CD4-positive, CD25-positive, alpha-beta regulatory T cell (primary cell): ENCODE data around the gene KIF3B. TPM values are rescaled to one million over a fixed set of nuclear protein-coding genes. Genes with fewer than 3 reads are reported as not detected.
A peak's percentile ranks its signal among the peaks of the same experiment; 100 is the strongest.
"Not testable (repeated sequence)": the region's sequence is repeated elsewhere in the genome, so short reads cannot be mapped to it uniquely, and the experiment has no call there.

ENCODE experiments used
- ATAC-seq, 2 donors: fragments of 150-1000 bp; cut with Tn5 transposase; one replicate each; pipeline ENCODE4 v1.10.0; 2021; ENCODE audit warnings: low read depth in 2 of 2, moderate number of reproducible peaks in 2 of 2, moderate library complexity in 1 of 2
- DNase-seq, 3 donors: peaks; one replicate each; pipeline versions ENCODE4 v3.0.0 to v3.0.0-alpha.2; 2012 to 2022; ENCODE audit warnings: mixed read lengths in 1 of 3
- H3K27ac ChIP-seq: one replicate; pipeline ENCODE4 v1.7.0; 2013; ENCODE audit warnings: mild to moderate bottlenecking, low read length; ENCODE audit not compliant: insufficient read depth, poor library complexity, severe bottlenecking
- H3K27me3 ChIP-seq: one replicate; pipeline ENCODE4 v1.7.0; 2013; ENCODE audit warnings: low read length; ENCODE audit not compliant: control insufficient read depth, insufficient read depth
- H3K36me3 ChIP-seq: one replicate; pipeline ENCODE4 v1.7.0; 2013; ENCODE audit warnings: mild to moderate bottlenecking, low read length, moderate library complexity; ENCODE audit not compliant: control insufficient read depth, insufficient read depth
- H3K4me1 ChIP-seq: 2 replicates; pipeline ENCODE4 v1.7.0; 2013; ENCODE audit warnings: mild to moderate bottlenecking, low read length; ENCODE audit not compliant: insufficient read depth, control insufficient read depth, poor library complexity, severe bottlenecking
- H3K4me3 ChIP-seq: one replicate; pipeline ENCODE4 v1.7.0; 2013; ENCODE audit warnings: low read depth, mild to moderate bottlenecking, low read length, moderate library complexity
- H3K9me3 ChIP-seq, 2 experiments: 1 replicate in 1 of 2; 2 replicates in 1 of 2; pipeline ENCODE4 v1.7.0; 2013; ENCODE audit warnings: low read length in 2 of 2, mild to moderate bottlenecking in 1 of 2, moderate library complexity in 1 of 2; ENCODE audit not compliant: control insufficient read depth in 2 of 2
- H3K27ac Mint-ChIP-seq, 3 donors: one replicate each; pipeline ENCODE4 v1.8.0; 2020 to 2022; ENCODE audit warnings: mild to moderate bottlenecking in 3 of 3, mixed read lengths in 3 of 3, moderate library complexity in 2 of 3
- H3K27me3 Mint-ChIP-seq: one replicate; pipeline ENCODE4 v1.8.0; 2022; ENCODE audit warnings: mild to moderate bottlenecking, mixed read lengths
- H3K36me3 Mint-ChIP-seq: one replicate; pipeline ENCODE4 v1.8.0; 2020; ENCODE audit warnings: mixed read lengths
- H3K4me1 Mint-ChIP-seq, 4 donors: one replicate each; pipeline ENCODE4 v1.8.0; 2020 to 2022; ENCODE audit warnings: mixed read lengths in 4 of 4, mild to moderate bottlenecking in 1 of 4
- H3K4me3 Mint-ChIP-seq, 4 donors: one replicate each; pipeline ENCODE4 v1.8.0; 2020 to 2022; ENCODE audit warnings: mild to moderate bottlenecking in 4 of 4, mixed read lengths in 4 of 4, moderate library complexity in 3 of 4
- H3K9me3 Mint-ChIP-seq, 7 donors: one replicate each; pipeline ENCODE4 v1.8.0; 2020 to 2022; ENCODE audit warnings: mixed read lengths in 7 of 7, mild to moderate bottlenecking in 3 of 7, moderate library complexity in 2 of 7
- polyA plus RNA-seq, 4 donors: library from polyadenylated mRNA; unstranded; fragments of 300-500 nt; fragmentation: Illumina TruSeq; gene quantifications; one replicate each; pipeline ENCODE4 v1.2.3, GENCODE V29; 2021
- total RNA-seq: library from RNA; stranded (reverse); gene quantifications from one replicate; pipeline ENCODE4 v1.2.3, GENCODE V29; 2022

The KIF3B gene
- total and polyA plus RNA-seq, 5 donors from 2014 or later = 1.8 to 19.6 (median 2.9) TPM

DNA sequence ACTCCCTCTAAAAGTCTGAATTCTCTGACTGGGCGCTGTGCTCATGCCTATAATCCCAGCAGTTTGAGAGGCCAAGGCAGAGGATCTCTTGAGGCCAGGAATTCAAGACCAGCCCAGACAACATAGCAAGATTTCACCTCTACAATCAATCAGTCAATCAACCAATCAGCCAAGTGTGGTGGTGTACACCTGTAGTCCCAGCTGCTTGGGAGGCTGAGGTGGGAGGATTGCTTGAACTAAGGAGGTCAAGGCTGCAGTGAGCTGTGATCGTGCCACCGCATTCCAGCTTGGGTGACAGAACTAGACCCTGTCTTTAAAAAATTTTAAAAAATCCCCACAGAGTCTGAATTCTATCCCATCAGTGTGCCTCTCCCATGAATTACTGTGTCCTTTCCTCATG, 37.9 kb downstream of the KIF3B start:
- Histone ChIP-seq H3K4me3 (no peak overlapping the region), H3K27ac (no peak overlapping the region), H3K36me3 (peaks cover 46% of the 10 kb centered on the region), H3K27me3 (no peaks in the 10 kb centered on the region), H3K9me3 (no peaks in the 10 kb centered on the region), H3K4me1 (no peaks in the 10 kb centered on the region)
- peaks cover 51% of the 10 kb centered on the region for H3K36me3 Mint-ChIP-seq
- peaks cover 3 to 19% (median 15%) of the 10 kb centered on the region in 4 donors for H3K4me1 Mint-ChIP-seq
- DNase-seq (no peak), ATAC-seq (no peak)
- H3K4me3 Mint-ChIP-seq = no peak overlapping the region
- no peaks in the 10 kb centered on the region for H3K9me3 Mint-ChIP-seq
- no peaks in the 10 kb centered on the region for H3K27me3 Mint-ChIP-seq
- peak overlapping the region in 1 of 3 donors; percentile 89 for H3K27ac Mint-ChIP-seq

DNA sequence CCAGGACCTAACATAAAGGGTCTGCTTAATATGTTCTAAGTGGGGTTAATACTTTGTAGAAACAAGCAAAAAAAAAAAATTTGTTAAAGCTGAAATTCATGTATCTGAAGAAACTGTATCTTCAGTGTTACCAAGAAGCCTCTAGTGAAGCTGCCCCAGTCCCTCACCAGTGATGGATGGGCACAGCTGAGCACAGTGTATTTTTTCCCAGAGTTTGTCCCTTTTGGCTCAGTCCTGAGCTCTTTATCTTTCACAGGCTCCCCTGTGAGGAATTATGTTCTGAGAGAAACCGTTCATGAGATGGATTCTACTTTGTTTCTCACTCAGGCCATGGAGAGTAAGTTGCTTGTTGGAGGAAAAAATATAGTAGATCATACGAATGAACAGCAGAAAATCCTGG, 38.4 kb downstream of the KIF3B start:
- DNase-seq (no peak), ATAC-seq (no peak)
- Histone ChIP-seq H3K27ac (no peak overlapping the region), H3K4me1 (no peaks in the 10 kb centered on the region), H3K4me3 (no peak overlapping the region), H3K36me3 (peaks cover 42% of the 10 kb centered on the region), H3K27me3 (no peaks in the 10 kb centered on the region), H3K9me3 (no peaks in the 10 kb centered on the region)
- no peaks in the 10 kb centered on the region for H3K27me3 Mint-ChIP-seq
- H3K36me3 Mint-ChIP-seq = peaks cover 51% of the 10 kb centered on the region
- peaks cover 8 to 17% (median 13%) of the 10 kb centered on the region in 4 donors for H3K4me1 Mint-ChIP-seq
- peak overlapping the region in 2 of 3 donors; percentile 72 to 76 for H3K27ac Mint-ChIP-seq
- no peaks in the 10 kb centered on the region for H3K9me3 Mint-ChIP-seq
- no peak overlapping the region for H3K4me3 Mint-ChIP-seq

DNA sequence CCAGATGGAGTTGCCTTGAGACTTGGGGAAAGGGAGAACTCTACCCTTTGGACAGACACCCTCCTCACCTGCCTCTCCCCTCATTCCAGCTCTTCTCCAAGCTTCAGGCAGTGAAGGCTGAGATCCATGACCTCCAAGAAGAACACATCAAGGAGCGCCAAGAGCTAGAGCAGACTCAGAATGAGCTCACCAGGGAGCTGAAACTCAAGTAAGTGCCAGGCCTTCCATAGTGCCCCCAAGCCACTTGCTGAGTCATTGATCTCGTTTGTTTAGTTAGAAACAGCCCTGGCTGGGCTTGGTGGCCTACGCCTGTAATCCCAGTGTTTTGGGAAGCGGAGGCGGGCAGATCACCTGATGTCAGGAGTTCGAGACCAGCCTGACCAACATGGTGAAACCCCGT, 39.2 kb downstream of the KIF3B start:
- DNase-seq (no peak), ATAC-seq (no peak)
- no peaks in the 10 kb centered on the region for H3K4me1 ChIP-seq
- Mint-ChIP-seq H3K4me1 (peaks cover 8 to 17% (median 14%) of the 10 kb centered on the region in 4 donors), H3K36me3 (peaks cover 53% of the 10 kb centered on the region), H3K4me3 (no peak overlapping the region), H3K27me3 (no peaks in the 10 kb centered on the region), H3K9me3 (no peaks in the 10 kb centered on the region), H3K27ac (peak overlapping the region in 2 of 3 donors; percentile 72 to 76)
- H3K27me3 ChIP-seq = no peaks in the 10 kb centered on the region
- no peak overlapping the region for H3K4me3 ChIP-seq
- peaks cover 42% of the 10 kb centered on the region for H3K36me3 ChIP-seq
- H3K27ac ChIP-seq = no peak overlapping the region
- no peaks in the 10 kb centered on the region for H3K9me3 ChIP-seq

DNA sequence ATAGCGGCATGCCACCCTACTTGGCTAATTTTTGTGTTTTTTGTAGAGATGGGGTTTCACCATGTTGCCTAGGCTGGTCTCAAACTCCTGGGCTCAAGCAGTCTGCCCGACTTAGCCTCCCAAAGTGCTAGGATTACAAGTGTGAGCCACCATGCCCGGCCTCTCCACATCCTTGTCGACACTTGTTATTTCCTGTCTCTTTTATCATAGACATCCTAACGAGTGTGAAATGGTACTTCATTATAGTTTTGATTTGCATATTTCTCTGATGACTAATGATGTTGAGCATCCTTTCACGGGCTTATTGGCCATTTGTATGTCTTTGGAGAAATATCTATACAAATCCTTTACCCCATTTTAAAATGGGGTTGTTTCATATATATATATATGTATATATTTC, 41.6 kb downstream of the KIF3B start:
- ATAC-seq = peak; percentile 42 to 43
- H3K27ac Mint-ChIP-seq = peak overlapping the region in 1 of 3 donors; percentile 59
- Histone ChIP-seq H3K9me3 (no peaks in the 10 kb centered on the region), H3K27me3 (no peaks in the 10 kb centered on the region), H3K4me3 (no peak overlapping the region), H3K36me3 (peaks cover 35% of the 10 kb centered on the region), H3K4me1 (no peaks in the 10 kb centered on the region), H3K27ac (no peak overlapping the region)
- no peak overlapping the region for H3K4me3 Mint-ChIP-seq
- H3K4me1 Mint-ChIP-seq = peaks cover 0 to 8% (median 6%) of the 10 kb centered on the region in 4 donors
- H3K36me3 Mint-ChIP-seq = peaks cover 43% of the 10 kb centered on the region
- H3K9me3 Mint-ChIP-seq = no peaks in the 10 kb centered on the region
- DNase-seq = peak in 1 of 3 donors; percentile 57
- H3K27me3 Mint-ChIP-seq = no peaks in the 10 kb centered on the region

DNA sequence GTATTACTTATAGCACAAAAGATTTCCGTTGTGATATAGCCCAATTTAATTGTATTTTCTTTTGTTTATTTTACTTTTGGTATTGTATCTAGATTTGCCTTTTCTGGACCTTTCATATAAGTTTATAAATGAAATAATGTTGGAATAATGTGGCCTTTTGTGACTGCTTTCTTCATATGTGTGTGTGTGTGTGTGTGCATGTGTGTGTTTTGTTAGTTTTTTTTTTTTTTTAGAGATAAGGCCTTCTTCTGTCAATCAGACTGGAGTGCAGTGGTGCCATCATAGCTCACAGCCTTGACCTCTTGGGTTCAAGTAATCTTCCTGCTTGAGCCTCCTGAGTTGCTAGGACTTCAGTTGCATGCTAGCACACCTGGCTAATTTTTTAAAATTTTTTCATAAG, 42.9 kb downstream of the KIF3B start:
- H3K4me3 Mint-ChIP-seq = no peak overlapping the region
- ATAC-seq = no peak
- peaks cover 35% of the 10 kb centered on the region for H3K36me3 Mint-ChIP-seq

DNA sequence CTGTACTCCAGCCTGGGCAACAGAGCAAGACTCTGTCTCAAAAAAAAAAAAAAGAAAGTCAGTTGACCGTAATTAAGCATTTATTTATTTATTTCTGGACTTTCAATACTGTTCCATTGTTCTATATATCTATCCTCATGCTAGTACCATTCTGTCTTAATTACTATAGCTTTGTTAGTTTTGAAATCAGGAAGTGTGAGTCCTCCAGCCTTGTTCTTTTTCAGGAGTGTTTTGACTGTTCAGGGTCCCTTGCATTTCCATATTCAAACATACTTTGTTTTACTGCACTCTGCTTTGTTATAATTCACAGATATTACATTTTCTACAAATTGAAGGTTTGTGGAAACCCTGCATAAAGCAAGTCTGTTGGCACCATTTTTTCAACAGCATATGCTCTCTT, 43.9 kb downstream of the KIF3B start:
- no peak for ATAC-seq
- H3K36me3 ChIP-seq = peaks cover 20% of the 10 kb centered on the region
- no peak overlapping the region for H3K27ac Mint-ChIP-seq

More for the DNA sequence above, 42.9 kb downstream of the KIF3B start:
- Mint-ChIP-seq H3K9me3 (no peaks in the 10 kb centered on the region), H3K27me3 (no peaks in the 10 kb centered on the region), H3K4me1 (peaks cover 0 to 8% (median 3%) of the 10 kb centered on the region in 4 donors), H3K27ac (peak overlapping the region in 2 of 3 donors; percentile 31 to 79)
- H3K27ac ChIP-seq = no peak overlapping the region
- DNase-seq = no peak
- no peaks in the 10 kb centered on the region for H3K4me1 ChIP-seq
- H3K36me3 ChIP-seq = peaks cover 30% of the 10 kb centered on the region
- no peak overlapping the region for H3K4me3 ChIP-seq
- no peaks in the 10 kb centered on the region for H3K27me3 ChIP-seq
- no peaks in the 10 kb centered on the region for H3K9me3 ChIP-seq

DNA sequence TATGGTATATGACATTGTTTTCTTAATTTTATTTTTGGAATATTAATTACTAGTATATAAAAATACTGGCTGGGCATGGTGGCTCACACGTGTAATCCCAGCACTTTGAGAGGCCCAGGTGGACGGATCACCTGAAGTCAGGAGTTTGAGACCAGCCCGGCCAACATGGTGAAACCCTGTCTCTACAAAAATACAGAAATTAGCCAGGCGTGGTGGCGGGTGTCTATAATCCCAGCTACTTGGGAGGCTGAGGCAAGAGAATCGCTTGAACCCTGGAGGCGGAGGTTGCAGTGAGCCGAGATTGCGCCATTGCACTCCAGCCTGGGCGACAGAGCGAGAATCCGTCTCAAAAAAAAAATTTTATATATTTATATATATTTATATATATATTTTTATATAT, 44.8 kb downstream of the KIF3B start:
- not testable (repeated sequence) for ATAC-seq, H3K27me3 Mint-ChIP-seq, H3K4me3 Mint-ChIP-seq, DNase-seq, H3K27me3 ChIP-seq, H3K9me3 ChIP-seq, H3K27ac Mint-ChIP-seq, H3K27ac ChIP-seq, H3K4me1 Mint-ChIP-seq, H3K4me3 ChIP-seq, H3K4me1 ChIP-seq, H3K9me3 Mint-ChIP-seq
- H3K36me3 ChIP-seq = peaks cover 16% of the 10 kb centered on the region
- H3K36me3 Mint-ChIP-seq = peaks cover 31% of the 10 kb centered on the region

More for the DNA sequence above, 43.9 kb downstream of the KIF3B start:
- H3K4me3 ChIP-seq = no peak overlapping the region
- H3K9me3 ChIP-seq = no peaks in the 10 kb centered on the region
- H3K4me1 Mint-ChIP-seq = peaks cover 0 to 8% (median 3%) of the 10 kb centered on the region in 4 donors
- DNase-seq = no peak
- no peak overlapping the region for H3K4me3 Mint-ChIP-seq
- no peaks in the 10 kb centered on the region for H3K27me3 ChIP-seq
- H3K36me3 Mint-ChIP-seq = peaks cover 31% of the 10 kb centered on the region
- H3K4me1 ChIP-seq = no peaks in the 10 kb centered on the region
- H3K27me3 Mint-ChIP-seq = no peaks in the 10 kb centered on the region
- H3K9me3 Mint-ChIP-seq = no peaks in the 10 kb centered on the region
- no peak overlapping the region for H3K27ac ChIP-seq

DNA sequence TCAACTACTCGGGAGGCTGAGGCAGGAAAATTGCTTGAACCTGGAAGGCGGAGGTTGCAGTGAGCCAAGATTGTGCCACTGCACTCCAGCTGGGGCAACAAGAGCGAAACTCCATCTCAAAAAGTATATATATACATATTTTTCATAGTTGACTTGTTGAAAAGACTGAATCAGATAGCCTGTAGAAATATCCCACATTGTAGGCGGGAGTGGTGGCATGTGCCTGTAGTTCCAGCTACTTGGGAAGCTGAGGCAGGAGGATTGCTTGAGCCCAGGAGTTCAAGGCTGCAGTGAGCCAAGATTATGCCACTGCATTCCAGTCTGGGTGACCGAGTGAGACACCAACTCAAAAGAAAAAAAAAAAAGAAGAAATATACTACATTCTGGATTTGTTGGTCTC, 46.3 kb downstream of the KIF3B start:
- H3K9me3 Mint-ChIP-seq, H3K4me3 Mint-ChIP-seq, H3K27me3 Mint-ChIP-seq, H3K27ac Mint-ChIP-seq, ATAC-seq, H3K27ac ChIP-seq, DNase-seq, H3K9me3 ChIP-seq, H3K4me1 ChIP-seq, H3K4me1 Mint-ChIP-seq, H3K27me3 ChIP-seq, H3K4me3 ChIP-seq: not testable (repeated sequence)
- H3K36me3 ChIP-seq = peaks cover 14% of the 10 kb centered on the region
- peaks cover 33% of the 10 kb centered on the region for H3K36me3 Mint-ChIP-seq
